MCF 10A (cell line): Measurements from ENCODE around the gene EPB41L3. TPM values are rescaled to one million over a fixed set of nuclear protein-coding genes. Genes with fewer than 3 reads are reported as not detected.

Source experiments
- BruUV-seq: library from RNA; stranded (reverse); fragments of 400-500 nt; replicated peaks from 2 replicates; lab custom pipeline; 2021; lab: Mats Ljungman, UMichigan
- CTCF ChIA-PET: fragments of 300-600 bp; sonication (Branson Sonifier 250); formaldehyde crosslinking; extraction: SDS; loops from one replicate; lab custom pipeline; 2021; ENCODE audit warnings: antibody characterized with exemption, inconsistent platforms; lab: Yijun Ruan, JAX
- POLR2A ChIA-PET: fragments of 300-600, 350-650 bp; sonication (Branson Sonifier 250); formaldehyde crosslinking; extraction: SDS; loops from one replicate; lab custom pipeline; 2020; ENCODE audit warnings: antibody characterized with exemption, inconsistent platforms; lab: Yijun Ruan, JAX
- DNase-seq: peaks from one replicate; pipeline ENCODE4 v3.0.0-alpha.2; 2018; ENCODE audit not compliant: unreplicated experiment
- H3K27ac Mint-ChIP-seq: one replicate; pipeline ENCODE4 v1.8.0; 2022; ENCODE audit warnings: mild to moderate bottlenecking, low read depth, mixed read lengths; ENCODE audit not compliant: unreplicated experiment
- H3K27me3 Mint-ChIP-seq: one replicate; pipeline ENCODE4 v1.8.0; 2022; ENCODE audit warnings: mixed read lengths; ENCODE audit not compliant: insufficient read depth, unreplicated experiment
- H3K36me3 Mint-ChIP-seq: one replicate; pipeline ENCODE4 v1.8.0; 2022; ENCODE audit warnings: mild to moderate bottlenecking, moderate library complexity, mixed read lengths; ENCODE audit not compliant: insufficient read depth, unreplicated experiment
- H3K4me1 Mint-ChIP-seq: one replicate; pipeline ENCODE4 v1.8.0; 2022; ENCODE audit warnings: mixed read lengths; ENCODE audit not compliant: insufficient read depth, unreplicated experiment
- H3K4me3 Mint-ChIP-seq: one replicate; pipeline ENCODE4 v1.8.0; 2022; ENCODE audit warnings: mild to moderate bottlenecking, moderate library complexity, mixed read lengths; ENCODE audit not compliant: unreplicated experiment
- H3K9me3 Mint-ChIP-seq: one replicate; pipeline ENCODE4 v1.8.0; 2022; ENCODE audit warnings: mixed read lengths; ENCODE audit not compliant: unreplicated experiment
- CTCF ChIP-seq: fragments of 200-600 bp; IDR thresholded peaks from one replicate; pipeline ENCODE4 v1.8.0; 2022; ENCODE audit warnings: antibody characterized with exemption, mild to moderate bottlenecking; ENCODE audit not compliant: unreplicated experiment
- intact Hi-C: fragments of 100-400 bp; cut with micrococcal nuclease; formaldehyde crosslinking; loops from 2 replicates; pipeline ENCODE4 v1.14.1; 2022
- total RNA-seq: library from RNA; stranded (reverse); gene quantifications from 2 replicates; pipeline ENCODE4 v1.2.3, GENCODE V29; 2022

Gene EPB41L3
- total RNA-seq, 1 experiment from 2014 or later: not detected

- Mint-ChIP-seq H3K4me3 (no peak overlapping the region), H3K4me1 (peaks cover 13% of the 10 kb centered on the region), H3K27ac (no peak overlapping the region), H3K9me3 (no peaks in the 10 kb centered on the region), H3K27me3 (peaks cover 14% of the 10 kb centered on the region), H3K36me3 (no peaks in the 10 kb centered on the region)
- intact Hi-C loops: no loop called here
- DNase-seq: no peak
- no peak for TF ChIP-seq CTCF
- ChIA-PET POLR2A (interaction anchor here (0.5 kb wide), 1 partner anchor 88 kb away, joined by 3 read pairs; no protein-coding TSS in a partner anchor), CTCF (no interaction called here)
- BruUV-seq: no TSS peak
Measured at GRCh38 chr18:5520464-5520863, 23.3 kb downstream of the EPB41L3 start.

- no peaks in the 10 kb centered on the region for H3K36me3 Mint-ChIP-seq
- H3K27ac Mint-ChIP-seq: peak overlapping the region; percentile 15
- no peak for TF ChIP-seq CTCF
- ChIA-PET CTCF (no interaction called here), POLR2A (interaction anchor here (0.5 kb wide), 1 partner anchor 87 kb away, joined by 3 read pairs; no protein-coding TSS in a partner anchor)
- peaks cover 14% of the 10 kb centered on the region for H3K27me3 Mint-ChIP-seq
- no peak for DNase-seq
- BruUV-seq: no TSS peak
- intact Hi-C loops: no loop called here
- no peak overlapping the region for H3K4me3 Mint-ChIP-seq
- peaks cover 13% of the 10 kb centered on the region for H3K4me1 Mint-ChIP-seq
- H3K9me3 Mint-ChIP-seq: no peaks in the 10 kb centered on the region
Measured at GRCh38 chr18:5519448-5520298, 24.1 kb downstream of the EPB41L3 start.

- peak overlapping the region; percentile 41 for H3K4me3 Mint-ChIP-seq
- peaks cover 14% of the 10 kb centered on the region for H3K27me3 Mint-ChIP-seq
- peak overlapping the region; percentile 15 for H3K27ac Mint-ChIP-seq
- BruUV-seq: no TSS peak
- intact Hi-C loops: no loop called here
- no peak for TF ChIP-seq CTCF
- peak; percentile 39 for DNase-seq
- CTCF ChIA-PET: interaction anchor here (0.6 kb wide), 1 partner anchor 18 kb away, joined by 4 read pairs; no protein-coding TSS in a partner anchor
- no peaks in the 10 kb centered on the region for H3K9me3 Mint-ChIP-seq
- peaks cover 13% of the 10 kb centered on the region for H3K4me1 Mint-ChIP-seq
- POLR2A ChIA-PET: interaction anchor here (1.0 kb wide), 1 partner anchor 9 kb away, joined by 3 read pairs; no protein-coding TSS in a partner anchor
- no peaks in the 10 kb centered on the region for H3K36me3 Mint-ChIP-seq
Measured at GRCh38 chr18:5518899-5519371, 24.9 kb downstream of the EPB41L3 start.

- Mint-ChIP-seq H3K4me3 (peak overlapping the region; percentile 41), H3K27ac (no peak overlapping the region), H3K4me1 (peaks cover 13% of the 10 kb centered on the region), H3K36me3 (no peaks in the 10 kb centered on the region), H3K27me3 (peaks cover 14% of the 10 kb centered on the region), H3K9me3 (no peaks in the 10 kb centered on the region)
- no TSS peak for BruUV-seq
- intact Hi-C loops: no loop called here
- ChIA-PET POLR2A (interaction anchor here (1.0 kb wide), 1 partner anchor 9 kb away, joined by 3 read pairs; no protein-coding TSS in a partner anchor), CTCF (interaction anchor here (0.6 to 0.8 kb wide), 2 partner anchors 11 to 17 kb away, joined by 4 read pairs; no protein-coding TSS in a partner anchor)
- no peak for DNase-seq
- TF ChIP-seq CTCF: no peak
Measured at GRCh38 chr18:5518179-5518770, 25.5 kb downstream of the EPB41L3 start.
